ENCODE measurements around the gene SHROOM4. TPM values are rescaled to one million over a fixed set of nuclear protein-coding genes. Genes with fewer than 3 reads are reported as not detected.
A peak's percentile ranks its signal among the peaks of the same experiment; 100 is the strongest.

Gene SHROOM4
- 0.72 and 1.4 TPM in 2 replicates for total RNA-seq (ENCODE audit: low replicate concordance)

DNA sequence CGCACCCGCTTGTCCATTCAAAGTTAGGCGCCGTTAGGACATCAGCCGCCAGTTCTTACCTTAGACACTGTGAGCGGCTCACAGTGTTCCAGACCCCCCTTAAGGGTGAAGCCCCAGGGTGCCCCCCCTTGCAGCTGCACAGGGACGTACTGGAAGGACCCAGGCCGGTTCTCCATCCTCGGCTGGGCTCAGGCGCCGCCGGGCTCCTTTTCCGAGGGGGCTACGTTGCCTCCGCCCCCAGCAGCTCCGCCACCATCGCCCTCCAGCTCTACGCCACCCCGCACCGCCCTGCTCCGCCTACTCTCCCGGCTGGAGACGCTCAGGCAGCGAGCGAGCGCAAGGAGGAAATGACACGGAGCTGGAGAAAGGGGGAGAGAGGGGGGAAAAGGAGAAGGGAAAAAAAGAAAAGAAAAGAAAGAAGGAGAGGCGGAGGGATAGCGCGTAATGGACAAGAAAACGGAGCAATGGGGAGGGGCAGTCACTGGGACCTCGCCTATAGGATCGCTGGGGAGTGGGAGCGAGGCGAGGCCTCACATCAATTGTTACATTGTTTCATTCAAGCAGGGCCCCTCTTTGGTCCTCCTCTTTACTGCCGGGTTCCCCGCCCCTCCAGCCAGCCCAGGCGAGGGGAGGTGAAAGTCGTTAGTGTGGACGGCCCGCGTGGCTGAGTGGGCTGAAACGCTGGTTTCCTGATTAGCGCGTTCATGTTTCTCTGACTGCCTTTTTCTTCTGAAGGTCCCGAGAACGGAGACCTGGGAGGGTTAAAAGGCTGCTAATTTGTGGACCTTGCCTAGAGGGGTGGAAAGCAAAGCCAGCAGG lies at the start of gene SHROOM4:
Gene SHROOM4 (minus strand): TSS at position 352 of the 819 bp plus-strand sequence. CDS start 176 bp downstream, at position 176.
- peak within 1 kb of the TSS; percentile 54 for H3K4me3 ChIP-seq (ENCODE audit: low read depth, low read length)
- DNase-seq (ENCODE audit: low read depth) = peak; percentile 19
- TF ChIP-seq CTCF (IDR thresholded peaks at IDR 0.05; ENCODE audit: insufficient read depth, low read length) = no peak

GRCh38 chrX:50863471-50863870 lies 49.5 kb upstream of the SHROOM4 start:
- no peak overlapping the region for H3K4me3 ChIP-seq (ENCODE audit: low read depth, low read length)
- TF ChIP-seq CTCF (IDR thresholded peaks at IDR 0.05; ENCODE audit: insufficient read depth, low read length) = no peak
- no peak for DNase-seq (ENCODE audit: low read depth)

GRCh38 chrX:50860518-50860917 lies 46.5 kb upstream of the SHROOM4 start:
- TF ChIP-seq CTCF (IDR thresholded peaks at IDR 0.05; ENCODE audit: insufficient read depth, low read length) = no peak
- no peak for DNase-seq (ENCODE audit: low read depth)
- H3K4me3 ChIP-seq (ENCODE audit: low read depth, low read length) = no peak overlapping the region

- no peak overlapping the region for H3K4me3 ChIP-seq (ENCODE audit: low read depth, low read length)
- no peak for TF ChIP-seq CTCF (IDR thresholded peaks at IDR 0.05; ENCODE audit: insufficient read depth, low read length)
- DNase-seq (ENCODE audit: low read depth) = no peak
These were observed 44.6 kb upstream of the SHROOM4 start for GRCh38 chrX:50858548-50858947.

DNA sequence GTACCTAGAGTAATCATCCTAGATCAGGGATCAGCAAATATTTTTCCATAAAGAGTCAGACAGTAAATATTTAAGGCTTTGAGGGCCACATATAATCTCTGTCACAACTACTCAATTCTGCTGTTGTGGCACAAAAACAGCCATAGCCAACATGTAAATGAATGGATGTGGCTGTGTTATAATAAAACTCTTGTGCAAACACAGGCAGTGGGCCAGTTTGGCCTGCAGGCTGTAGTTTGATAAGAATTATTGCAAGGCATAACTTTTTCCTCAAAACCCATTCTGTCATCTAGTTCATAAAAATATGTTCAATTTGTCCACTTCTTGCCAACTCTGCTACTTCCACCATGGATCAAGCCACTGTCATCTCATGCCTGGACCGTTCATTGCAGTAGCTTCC lies 39.4 kb upstream of the SHROOM4 start:
- TF ChIP-seq CTCF (IDR thresholded peaks at IDR 0.05; ENCODE audit: insufficient read depth, low read length) = no peak
- H3K4me3 ChIP-seq (ENCODE audit: low read depth, low read length) = no peak overlapping the region
- no peak for DNase-seq (ENCODE audit: low read depth)

DNA sequence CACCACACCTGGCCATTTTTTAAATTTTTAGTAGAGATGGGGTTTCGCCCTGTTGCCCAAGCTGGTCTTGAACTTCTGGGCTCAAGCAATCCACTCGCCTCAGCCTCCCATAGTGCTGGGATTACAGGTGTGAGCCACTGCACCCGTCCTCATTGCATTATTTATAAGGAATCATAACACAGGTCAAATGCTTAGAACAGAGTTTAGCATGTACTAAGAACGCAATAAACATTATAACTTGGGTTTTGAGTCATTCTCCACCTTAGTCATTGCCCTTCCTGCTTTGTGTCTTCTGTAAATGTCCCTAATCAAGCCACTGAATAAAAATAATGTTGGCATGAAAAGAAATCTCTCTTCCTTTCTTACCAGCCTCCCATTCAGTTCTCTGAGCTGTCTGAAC lies 38.5 kb upstream of the SHROOM4 start:
- DNase-seq (ENCODE audit: low read depth) = no peak
- no peak overlapping the region for H3K4me3 ChIP-seq (ENCODE audit: low read depth, low read length)
- TF ChIP-seq CTCF (IDR thresholded peaks at IDR 0.05; ENCODE audit: insufficient read depth, low read length) = no peak

Data from fibroblast of the aortic adventitia (primary cell).